GM23338 (cell line): ENCODE data around the gene PPP1R9B.

Experiments
- CTCF ChIP-seq, 2 experiments: fragments of 200-600 bp in 1 of 2; sonication (generic) in 1 of 2; conservative IDR thresholded peaks; 2 replicates each; pipeline versions ENCODE4 v1.5.1 to v1.6.1; 2016 to 2017; ENCODE audit warnings: antibody characterized with exemption in 2 of 2, low read depth in 2 of 2, mild to moderate bottlenecking in 2 of 2, moderate library complexity in 1 of 2
- EZH2phosphoT487 ChIP-seq: fragments of 200-600 bp; sonication (generic); IDR thresholded peaks from one replicate; pipeline ENCODE4 v1.8.1; 2018; ENCODE audit warnings: antibody characterized with exemption; ENCODE audit not compliant: unreplicated experiment

- TF ChIP-seq CTCF (conservative IDR thresholded peaks at IDR 0.05; ENCODE audit: low read depth in 2 of 2) (no peak), EZH2phosphoT487 (no peak)
Observed at GRCh38 chr17:50164697-50164988, 14.2 kb upstream of the PPP1R9B start.
